Putamen (tissue), 1 donor: ENCODE results near the gene CHMP6.

Source experiments
- DNase-seq: peaks from one replicate; pipeline ENCODE4 v3.0.0-alpha.2; 2016; ENCODE audit warnings: low spot score

Gene CHMP6

DNA sequence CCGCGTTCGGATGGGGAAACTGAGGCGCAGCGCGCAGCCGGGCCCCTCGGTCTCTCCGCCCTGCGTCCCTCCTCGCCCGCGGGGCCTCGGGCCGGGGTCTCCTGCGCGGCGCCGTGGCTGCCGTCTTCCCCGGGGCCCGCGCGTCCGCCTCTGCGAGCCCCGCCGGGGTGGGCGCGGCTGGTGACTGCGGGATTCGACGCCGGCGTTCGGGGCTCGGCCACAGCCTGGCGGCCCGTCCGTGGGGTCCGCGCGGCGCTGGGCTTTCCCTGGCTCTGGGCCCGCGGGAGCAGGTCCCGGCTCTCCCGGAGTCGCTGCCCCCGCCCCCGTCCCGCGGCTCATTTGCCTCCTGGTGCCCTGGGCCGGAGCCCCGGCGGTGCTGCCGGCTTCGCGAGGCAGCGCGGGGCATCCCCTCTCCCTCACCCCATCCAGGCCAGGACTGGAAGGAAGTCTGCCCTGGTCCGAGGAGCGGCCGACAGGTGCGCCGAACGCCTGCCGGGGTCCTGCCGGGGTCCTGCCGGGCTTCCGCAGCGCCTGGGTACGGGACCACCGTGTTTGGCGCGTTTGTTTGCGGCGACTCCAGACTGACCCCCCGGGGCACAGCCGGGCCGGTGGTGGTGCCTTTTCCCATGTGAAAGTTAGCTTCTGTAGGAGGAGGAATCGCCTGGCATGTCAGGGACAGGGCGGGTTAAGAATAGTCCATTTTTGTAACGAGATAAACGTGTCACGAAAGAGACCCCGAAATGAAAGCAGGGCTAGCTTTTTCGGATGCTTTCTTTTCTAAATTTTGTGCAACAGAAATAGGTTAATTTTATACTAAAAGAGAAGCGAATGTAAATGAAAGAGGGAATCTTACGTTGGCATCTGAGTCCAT lies 671 bp downstream of the CHMP6 start:
- DNase-seq, result no peak

DNA sequence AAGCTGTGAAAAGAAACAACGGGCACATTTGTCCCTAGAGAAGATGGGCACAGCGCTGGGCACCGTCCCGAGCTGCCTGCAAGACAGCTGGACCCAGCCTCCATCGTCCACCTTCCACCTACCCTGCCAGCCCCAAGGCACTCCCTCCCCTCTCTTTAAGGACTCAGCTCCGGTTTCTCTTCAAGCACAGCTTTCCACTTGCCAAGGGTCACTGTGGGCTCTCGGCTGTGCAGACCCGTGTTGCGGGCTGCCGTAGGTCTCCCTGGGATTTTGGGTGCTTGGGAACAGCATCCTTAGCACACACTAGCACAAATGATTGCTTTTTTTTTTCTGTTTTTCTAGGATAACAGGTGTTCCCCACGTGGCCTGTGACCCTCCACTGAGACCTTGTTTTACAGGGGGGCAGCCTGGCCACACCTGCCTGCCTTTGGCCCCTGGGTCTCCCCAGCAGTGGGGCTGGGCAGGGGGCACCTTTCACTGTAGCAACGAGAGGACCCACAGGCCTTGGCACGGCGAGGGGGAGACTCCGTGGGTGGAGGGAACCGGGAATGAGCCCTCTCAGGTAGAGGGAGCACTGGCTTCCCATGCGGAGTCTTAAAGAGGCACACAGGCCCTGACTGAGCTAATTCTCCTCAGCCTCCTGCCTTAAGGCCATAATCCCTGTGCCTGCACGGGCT lies 1.4 kb downstream of the CHMP6 start:
- DNase-seq, result no peak

DNA sequence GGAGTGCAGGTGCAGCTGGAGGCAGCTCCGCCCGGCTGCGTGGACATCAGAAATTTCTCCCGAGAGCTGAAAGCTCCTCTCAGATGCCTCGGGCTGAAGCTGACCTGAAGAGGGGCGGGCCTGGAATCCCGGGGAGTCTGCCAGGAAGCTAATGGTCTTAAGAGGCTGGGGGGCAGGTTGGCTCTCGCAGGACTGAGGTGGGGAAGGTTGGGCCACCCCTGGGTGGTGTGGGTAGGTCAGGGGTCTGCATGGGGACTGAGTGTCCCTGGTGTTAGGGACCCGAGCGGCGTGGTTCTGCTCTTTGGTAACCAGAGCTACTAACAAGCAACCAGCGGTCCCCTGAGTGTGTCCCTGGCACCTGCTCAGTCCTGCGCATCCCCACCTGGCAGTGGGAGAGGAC lies 3.5 kb downstream of the CHMP6 start:
- no peak for DNase-seq

DNA sequence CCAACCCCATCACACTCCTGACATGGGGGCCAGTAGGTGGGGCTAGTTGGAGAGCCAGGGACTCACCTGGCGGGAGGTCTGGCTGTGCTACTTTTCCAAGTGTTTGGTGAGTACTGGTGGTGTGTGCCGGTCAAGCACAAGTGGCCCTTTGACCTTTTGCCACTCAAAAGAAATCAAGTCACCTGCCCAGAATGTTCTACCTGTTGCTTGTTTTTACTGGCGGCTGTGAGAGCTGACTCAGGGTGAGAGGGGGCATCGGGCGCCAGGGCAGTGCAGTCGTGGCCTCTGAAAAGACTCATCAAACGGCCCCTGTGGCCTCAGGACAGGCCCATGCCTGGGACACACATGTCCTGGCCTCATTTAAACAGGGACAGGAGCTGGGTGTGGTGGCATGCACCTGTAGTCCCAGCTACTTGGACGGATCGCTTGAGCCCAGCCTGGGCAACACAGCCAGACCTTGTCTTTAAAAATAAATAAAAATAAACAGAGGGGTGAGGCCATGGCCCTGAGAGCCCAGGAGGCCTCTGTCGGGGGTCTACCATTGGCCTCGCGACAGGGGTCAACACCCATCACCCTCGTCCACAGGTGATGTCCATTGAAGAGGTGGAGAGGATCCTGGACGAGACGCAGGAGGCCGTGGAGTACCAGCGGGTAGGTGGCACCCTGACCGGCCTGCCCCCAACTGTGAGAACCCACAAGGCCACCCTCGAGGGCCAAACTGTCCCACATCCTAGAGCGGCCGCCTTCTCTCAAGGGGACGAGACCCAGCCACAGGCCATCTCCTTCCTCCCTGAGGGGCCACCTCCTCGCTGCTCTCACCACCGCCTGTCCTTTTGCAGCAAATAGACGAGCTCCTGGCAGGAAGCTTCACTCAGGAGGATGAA lies 5.0 kb downstream of the CHMP6 start:
- no peak for DNase-seq

DNA sequence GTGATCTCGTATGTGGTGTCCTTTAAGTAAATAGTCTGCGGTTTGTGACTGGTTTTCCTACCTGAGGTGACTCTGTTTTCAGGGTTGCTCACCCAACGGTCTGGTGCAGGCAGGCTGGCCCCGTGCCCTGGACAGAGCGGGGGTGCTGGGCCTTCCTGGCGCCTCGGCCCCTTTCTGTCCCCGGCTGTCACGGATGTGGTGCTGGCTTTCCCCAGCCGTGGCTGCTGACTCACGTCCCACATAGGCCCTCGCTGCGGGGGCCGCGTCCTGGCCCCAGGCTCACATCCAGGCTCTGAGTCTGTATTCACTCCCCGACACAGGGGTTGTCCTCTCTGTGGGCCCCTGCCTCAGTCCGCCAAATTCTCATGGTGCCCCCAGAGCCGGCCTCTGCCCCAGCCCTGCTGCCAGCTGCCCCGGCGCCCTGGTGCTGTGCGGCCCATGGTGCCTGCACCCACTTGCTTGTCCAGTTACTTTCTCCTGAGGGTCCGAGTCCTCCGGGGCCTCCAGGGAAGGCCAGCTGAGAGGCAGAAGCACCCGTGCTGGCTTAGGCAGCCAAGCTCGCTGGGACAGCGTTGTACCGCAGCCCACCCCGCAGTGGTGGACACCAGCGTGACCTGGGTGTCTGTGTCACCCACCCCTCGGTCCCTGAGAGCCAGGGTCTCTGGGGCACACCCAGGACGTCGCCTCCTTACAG lies 5.9 kb downstream of the CHMP6 start:
- DNase-seq, result no peak

DNA sequence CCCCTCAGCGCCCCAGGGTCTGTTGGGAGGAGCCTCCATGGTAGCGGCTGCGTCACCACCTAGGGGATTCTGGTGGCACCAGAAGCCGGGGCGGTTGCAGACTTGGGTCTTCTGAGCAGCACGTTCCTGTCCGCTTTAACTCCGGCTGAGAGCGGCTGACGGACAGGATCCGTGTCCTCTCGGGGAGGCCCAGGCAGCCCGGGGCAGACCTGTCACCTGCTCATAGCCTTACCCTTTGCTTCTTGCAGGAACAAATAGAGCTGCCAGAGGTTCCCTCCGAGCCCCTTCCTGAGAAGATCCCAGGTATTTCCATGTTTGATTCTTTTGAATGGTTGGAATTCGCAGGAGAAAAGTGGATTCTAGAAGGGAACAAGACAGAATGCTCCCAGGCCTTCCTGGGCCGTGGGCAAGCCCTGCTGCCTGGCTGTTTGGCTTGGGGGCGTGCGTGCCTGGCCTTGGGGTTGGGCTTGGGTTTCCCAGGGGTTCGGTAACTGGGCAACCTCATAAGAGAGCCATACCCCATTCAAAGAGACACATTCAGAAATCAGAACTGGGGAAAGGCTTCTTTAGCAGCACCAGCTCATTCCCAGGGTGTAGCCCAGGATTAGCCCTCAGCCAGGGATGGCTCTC lies 6.6 kb downstream of the CHMP6 start:
- no peak for DNase-seq

DNA sequence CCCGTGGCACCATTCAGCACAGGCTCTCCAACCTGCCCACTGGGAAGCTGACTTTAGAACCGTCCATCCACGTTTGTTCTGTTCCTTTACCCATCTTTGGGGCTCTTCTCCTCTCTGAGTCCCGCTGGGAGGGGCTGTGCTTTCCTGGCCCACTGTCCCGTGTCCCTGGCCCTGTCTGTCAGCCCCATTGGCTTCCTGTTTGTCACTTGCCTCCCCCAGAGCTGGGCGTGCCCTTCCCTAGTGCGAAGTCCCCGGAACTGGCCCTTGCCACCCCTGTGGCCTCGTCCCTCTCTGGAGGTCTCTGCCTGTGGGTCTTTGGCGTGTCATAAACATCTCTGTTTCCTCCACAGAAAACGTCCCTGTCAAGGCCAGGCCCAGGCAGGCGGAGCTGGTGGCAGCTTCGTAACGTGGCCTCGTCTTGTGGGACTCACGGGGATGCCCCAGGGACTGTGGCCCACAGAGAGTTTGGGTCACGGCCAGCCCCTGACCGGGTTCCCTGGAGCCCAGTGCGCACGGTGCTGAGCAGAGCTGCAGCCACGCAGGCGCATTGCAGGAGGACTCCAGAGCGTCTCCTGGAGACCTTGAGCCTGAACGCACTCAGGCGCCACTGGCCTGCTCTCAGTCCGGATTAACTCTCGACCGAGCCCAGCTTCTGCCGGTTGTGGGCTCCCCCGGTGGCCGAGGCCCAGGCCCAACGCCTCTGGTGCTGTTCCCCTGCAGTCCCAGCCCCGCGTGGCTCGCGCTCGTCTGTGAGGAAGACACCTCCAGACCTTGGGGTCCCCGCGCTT lies 7.3 kb downstream of the CHMP6 start:
- DNase-seq, result no peak

DNA sequence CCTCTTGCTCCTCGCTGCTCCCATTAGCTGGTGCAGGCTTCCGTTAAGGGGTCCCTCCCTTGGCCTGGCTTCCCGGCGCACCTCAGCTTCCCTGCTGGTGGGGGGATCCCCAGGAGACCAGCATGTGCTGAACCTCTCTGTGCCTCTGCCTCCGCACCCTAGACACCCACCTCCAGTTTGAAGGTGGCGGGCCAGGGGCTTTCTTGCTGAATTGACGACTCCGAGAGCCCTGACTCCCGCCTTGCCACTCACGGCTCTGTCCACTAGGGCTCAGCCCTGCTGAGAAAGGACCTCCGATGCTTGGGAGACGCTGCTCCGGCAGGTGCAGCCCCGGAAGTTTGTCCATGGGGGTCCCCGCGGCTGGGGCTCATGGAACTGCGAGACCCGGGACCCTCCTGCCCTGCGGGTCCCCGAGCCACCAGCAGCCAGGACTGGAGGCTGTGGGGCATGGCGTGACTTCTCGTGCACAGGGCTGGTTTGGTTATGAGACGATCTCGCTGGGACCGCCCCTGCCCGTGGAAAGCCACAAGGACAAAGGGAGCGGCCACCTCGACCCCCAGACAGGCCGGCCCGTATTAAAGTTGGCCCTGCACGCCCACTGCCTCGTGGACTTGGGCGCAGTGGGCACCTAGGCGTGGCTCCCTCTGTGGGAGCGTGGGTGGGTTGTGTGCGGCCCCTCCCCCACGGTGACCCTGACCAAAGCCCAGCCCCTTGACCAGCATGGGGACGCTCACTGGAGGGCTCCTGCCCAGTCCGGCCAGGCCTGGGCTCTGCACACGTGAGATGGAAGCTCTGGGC lies 8.1 kb downstream of the CHMP6 start:
- DNase-seq, result no peak

DNA sequence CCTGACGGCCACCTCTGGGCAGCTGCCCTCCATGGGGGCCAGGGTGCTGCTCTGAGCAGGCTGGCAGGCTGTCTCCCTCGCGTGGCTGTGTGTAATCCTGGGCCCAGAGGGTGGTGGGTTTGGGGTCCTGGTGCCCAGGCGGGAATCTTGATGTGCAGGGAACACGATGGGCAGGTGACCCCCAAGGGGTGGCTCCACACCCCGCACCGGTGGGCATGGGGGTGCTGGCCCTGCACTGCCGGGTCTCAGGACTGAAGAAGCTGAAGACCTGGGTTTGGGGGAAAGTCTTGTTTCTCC lies 8.6 kb downstream of the CHMP6 start:
- no peak for DNase-seq

DNA sequence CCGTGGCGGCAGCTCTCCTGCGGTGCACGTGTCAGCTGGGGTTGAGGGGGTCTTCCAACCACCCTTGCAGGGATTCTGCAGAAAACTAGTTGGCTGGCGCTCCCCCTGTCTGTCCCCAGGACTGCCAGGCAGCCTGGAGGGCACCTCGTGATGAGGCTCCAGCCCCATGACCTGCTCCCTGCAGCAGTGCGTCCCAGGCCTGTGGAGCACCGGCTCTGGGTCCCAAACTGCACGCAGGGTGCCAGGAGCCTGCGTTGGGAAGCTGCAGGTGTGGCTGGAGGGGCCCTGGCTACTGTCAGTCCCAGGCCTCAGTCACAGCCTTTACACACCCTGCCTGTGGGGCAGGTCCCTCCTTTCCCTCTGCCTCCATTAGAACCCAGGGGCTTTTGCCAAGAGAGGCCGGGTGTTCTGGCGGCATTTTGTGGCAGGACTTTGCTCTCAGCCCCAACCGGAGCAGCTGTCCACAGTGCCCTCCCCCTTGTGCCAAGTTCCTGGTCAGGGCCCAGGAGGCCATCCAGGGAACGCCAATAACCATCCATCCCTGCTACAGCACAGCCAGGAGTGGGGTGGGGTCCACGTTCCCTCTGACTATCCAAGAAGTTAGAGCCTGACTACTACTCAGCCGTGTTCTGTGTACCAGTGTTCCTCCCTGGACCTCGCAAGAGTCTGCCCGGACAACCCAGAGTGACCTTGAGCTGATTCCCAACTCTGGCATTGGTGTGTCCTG lies 9.2 kb downstream of the CHMP6 start:
- DNase-seq, result no peak

DNA sequence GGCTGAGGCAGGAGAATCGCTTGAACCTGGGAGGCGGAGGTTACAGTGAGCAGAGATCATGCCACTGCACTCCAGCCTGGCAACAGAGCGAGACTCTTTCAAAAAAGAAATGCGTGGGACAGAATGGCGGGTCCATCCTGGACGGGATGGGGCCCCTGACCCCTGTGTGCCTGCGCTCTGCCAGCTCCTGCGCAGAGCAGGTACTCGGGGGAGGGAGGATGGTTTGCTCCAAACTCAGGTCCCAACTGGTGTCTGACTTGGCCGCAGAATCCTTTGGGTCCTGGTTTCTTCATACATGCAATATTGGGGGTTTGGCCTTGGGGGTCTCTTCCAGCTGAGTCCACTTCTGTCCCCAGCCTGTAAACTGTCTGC lies 10.4 kb downstream of the CHMP6 start:
- no peak for DNase-seq

DNA sequence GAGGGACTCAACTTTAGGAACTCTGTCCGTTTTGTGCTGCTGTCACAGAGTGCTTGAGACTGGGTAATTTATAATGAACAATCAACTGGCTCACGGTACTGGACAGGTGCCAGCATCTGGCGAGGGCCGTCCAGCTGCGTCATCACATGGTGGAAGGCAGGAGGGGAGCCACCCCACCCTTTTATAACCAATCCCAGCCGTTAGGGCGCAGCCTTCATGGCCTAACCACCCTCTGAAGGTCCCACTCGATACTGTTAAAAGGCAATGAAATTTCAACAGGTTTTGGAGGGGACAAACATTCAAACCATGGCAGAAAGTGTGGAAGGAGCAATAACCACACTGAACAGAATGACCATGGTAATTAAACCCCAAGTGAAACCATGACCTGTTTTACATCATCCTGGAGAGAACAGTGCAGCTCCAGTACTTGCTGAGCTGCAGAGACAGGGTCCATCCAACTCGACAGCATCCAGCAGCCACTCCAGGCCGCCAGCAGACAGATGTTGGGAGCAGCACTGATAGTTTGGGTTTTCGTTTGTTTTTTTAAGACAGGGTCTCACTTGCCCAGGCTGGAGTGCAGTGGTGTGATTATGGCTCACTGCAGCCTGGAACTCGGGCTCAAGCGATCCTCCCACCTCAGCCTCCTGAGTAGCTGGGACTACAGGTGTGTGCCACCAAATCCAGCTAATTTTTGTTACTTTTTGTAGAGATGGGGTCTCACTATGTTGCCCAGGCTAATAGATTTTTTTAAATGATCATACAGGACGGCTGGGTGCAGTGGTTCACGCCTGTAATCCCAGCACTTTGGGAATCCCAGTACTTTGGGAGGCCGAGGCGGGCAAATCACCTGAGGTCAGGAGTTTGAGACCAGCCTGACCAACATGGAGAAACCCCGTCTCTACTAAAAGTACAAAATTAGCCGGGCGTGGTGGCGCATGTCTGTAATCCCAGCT lies 11.0 kb downstream of the CHMP6 start:
- DNase-seq, result no peak

DNA sequence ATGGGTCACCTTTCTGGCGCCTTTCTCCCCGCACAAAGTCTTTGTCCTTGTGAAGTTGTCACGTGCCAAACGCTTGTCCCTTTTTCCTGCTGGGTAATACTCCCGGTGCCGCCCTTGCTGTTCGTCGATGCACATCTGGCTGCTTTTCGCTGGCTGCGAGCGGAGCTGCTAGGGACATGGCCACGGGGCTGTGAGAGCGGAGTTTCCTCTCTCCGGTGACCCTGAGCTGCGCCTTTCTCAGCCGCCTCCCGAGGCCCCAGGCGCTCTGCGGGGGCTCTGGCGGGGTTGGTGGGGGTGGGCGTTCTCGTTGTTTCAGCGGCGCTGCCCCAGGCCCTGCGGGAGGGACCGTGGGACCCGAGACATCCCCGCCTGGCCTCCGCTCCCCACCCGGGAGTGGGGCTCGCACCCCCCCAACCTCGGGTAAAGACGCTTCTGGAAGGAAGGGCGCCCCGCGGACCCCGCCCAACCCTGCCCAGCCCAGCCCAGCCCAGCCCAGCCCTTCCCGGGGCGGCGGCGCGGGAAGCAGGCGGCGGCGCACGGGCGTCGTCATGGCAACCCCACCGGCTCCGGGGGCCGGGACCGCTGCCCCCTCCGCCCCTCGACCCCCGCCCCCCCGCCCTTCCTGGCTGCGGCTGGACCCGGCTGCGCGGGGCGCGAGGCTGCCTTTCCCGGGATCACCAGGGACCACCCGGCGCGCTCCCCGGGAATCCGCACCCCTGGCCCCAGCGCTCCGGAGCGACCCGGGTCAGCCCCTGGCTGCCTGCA lies 12.3 kb downstream of the CHMP6 start:
- DNase-seq, result no peak

DNA sequence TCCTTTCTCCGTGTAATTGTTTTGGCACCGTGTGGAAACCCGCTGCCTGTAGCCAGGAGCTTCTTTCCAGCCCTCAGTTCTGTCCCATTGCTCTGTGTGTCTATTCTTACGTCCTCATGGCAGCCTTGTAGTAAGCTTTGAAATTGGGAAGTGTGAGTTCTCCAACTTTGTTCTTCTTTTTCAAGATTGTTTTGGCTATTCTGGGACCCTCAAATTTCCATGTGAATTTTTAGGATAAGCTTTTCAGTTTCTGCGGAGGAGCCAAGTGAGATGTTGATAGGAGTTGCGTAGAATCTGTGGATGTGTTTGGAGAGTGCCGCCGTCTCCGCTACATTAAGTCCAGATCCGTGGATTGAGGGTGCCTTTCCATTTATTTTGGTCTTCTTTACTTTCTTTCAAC lies 15.2 kb downstream of the CHMP6 start:
- no peak for DNase-seq

DNA sequence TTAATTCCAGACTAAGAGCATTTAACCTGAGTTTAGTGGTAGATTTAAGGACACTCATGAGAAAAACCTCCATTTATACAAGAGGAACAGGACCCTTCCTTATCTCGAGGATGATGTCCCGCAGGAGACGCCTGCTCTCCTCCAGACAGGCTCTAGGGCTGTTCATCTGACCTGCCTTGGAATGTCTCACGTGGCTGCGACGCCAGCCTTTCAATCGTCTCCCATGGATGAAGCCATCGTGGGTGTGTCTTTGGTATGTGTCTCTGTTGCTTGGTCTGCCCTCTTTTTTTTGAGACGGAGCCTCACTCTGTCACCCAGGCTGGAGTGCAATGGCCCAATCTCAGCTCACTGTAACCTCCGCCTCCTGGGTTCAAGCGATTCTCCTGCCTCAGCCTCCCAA lies 16.5 kb downstream of the CHMP6 start:
- no peak for DNase-seq

DNA sequence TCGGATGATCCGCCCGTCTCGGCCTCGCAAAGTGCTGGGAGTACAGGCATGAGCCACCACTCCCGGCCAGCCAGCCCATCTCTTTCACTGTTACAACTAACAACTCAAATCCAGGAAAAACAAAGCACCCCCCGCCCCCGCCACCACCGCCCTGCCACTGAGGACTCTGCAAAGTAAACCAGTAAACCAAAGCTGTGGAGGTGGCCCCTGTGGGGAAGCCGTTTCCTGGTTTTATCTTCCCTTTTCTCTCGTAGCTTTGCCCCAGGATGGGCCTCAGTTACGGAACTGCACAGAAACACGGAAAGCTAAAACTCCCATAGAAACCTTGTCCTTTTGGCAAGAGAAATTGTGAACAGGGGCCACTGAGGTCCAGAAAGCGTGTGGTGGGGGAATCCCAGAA lies 17.5 kb downstream of the CHMP6 start:
- DNase-seq, result no peak

DNA sequence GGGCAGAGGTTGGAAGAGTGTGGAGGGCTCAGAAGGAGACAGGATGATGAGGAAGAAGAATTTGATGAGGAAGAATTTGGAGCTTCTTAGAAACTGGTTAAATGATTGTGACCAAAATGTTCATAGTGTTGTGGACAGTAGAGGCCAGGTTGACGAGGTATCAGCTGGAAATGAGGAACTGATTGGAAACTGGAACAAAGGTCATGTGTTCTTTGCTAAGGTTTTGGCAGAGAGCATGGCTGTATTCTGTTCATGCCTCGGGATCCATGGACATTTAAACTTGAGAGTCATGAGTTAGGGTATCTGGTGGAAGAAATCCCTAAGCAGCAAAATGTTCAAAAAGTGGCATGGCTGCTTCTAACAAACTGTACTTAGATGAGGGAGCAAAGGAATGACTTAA lies 19.3 kb downstream of the CHMP6 start:
- no peak for DNase-seq

DNA sequence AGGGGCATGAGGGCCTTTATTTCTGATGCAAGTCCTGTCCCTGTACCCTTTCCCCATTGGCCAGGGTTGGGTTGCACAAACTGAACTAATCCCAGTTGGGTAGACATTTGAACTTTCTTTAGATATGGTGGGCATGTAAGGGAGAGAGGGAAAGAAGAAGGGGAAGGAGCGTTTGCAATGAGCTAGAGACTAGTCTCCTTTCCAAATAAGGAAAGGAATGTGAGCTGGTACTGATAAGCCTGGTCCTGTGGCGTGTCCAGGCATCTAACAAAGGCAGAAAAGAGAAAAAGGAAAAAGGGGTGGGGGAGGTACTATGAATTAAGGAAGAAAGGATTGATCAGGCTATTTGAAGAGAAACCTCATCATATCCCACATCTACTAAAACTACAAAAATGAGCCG lies 20.3 kb downstream of the CHMP6 start:
- DNase-seq, result no peak
